RCC 7860 (cell line): ENCODE data around the gene HAPSTR1.
A peak's percentile ranks its signal among the peaks of the same experiment; 100 is the strongest.

Experiments
- DNase-seq: peaks from one replicate; pipeline ENCODE4 v3.0.0-alpha.2; 2015; ENCODE audit warnings: low spot score
- FAIRE-seq: peaks from 2 replicates; lab custom pipeline; 2012; peaks lifted over from hg19 to GRCh38; lab: Jason Lieb, UNC

HAPSTR1 gene

GRCh38 chr16:9095656-9096397, 4.4 kb downstream of the HAPSTR1 start:
- FAIRE-seq: no peak
- DNase-seq: no peak

GRCh38 chr16:9096416-9096952, 5.0 kb downstream of the HAPSTR1 start:
- FAIRE-seq (no peak), DNase-seq (no peak)

GRCh38 chr16:9097266-9098219, 6.1 kb downstream of the HAPSTR1 start:
- FAIRE-seq: no peak

GRCh38 chr16:9098377-9099090, 7.1 kb downstream of the HAPSTR1 start:
- no peak for FAIRE-seq

More at GRCh38 chr16:9097266-9098219, 6.1 kb downstream of the HAPSTR1 start:
- no peak for DNase-seq

GRCh38 chr16:9099131-9099625, 7.7 kb downstream of the HAPSTR1 start:
- FAIRE-seq: no peak

More at GRCh38 chr16:9098377-9099090, 7.1 kb downstream of the HAPSTR1 start:
- no peak for DNase-seq

GRCh38 chr16:9102379-9102778, 10.9 kb downstream of the HAPSTR1 start:
- FAIRE-seq: no peak
- DNase-seq: peak; percentile 22

More at GRCh38 chr16:9099131-9099625, 7.7 kb downstream of the HAPSTR1 start:
- DNase-seq: peak; percentile 25

GRCh38 chr16:9102943-9103342, 11.5 kb downstream of the HAPSTR1 start:
- no peak for FAIRE-seq
- no peak for DNase-seq

GRCh38 chr16:9103546-9103945, 12.1 kb downstream of the HAPSTR1 start:
- FAIRE-seq (no peak), DNase-seq (no peak)

GRCh38 chr16:9105189-9105588, 13.7 kb downstream of the HAPSTR1 start:
- DNase-seq (no peak), FAIRE-seq (no peak)

- DNase-seq: no peak
- FAIRE-seq: no peak
Observed at GRCh38 chr16:9107025-9107970, 15.9 kb downstream of the HAPSTR1 start.

GRCh38 chr16:9109255-9109654, 17.8 kb downstream of the HAPSTR1 start:
- FAIRE-seq: no peak

GRCh38 chr16:9112166-9112843, 20.9 kb downstream of the HAPSTR1 start:
- FAIRE-seq (no peak), DNase-seq (peak; percentile 31)

More at GRCh38 chr16:9109255-9109654, 17.8 kb downstream of the HAPSTR1 start:
- no peak for DNase-seq

GRCh38 chr16:9112844-9113186, 21.4 kb downstream of the HAPSTR1 start:
- FAIRE-seq (no peak), DNase-seq (no peak)

GRCh38 chr16:9113707-9114106, 22.3 kb downstream of the HAPSTR1 start:
- FAIRE-seq (no peak), DNase-seq (no peak)

GRCh38 chr16:9114112-9114511, 22.7 kb downstream of the HAPSTR1 start:
- DNase-seq (no peak), FAIRE-seq (no peak)

GRCh38 chr16:9114842-9115241, 23.4 kb downstream of the HAPSTR1 start:
- no peak for DNase-seq
- FAIRE-seq: no peak

- DNase-seq: peak; percentile 29
- FAIRE-seq: no peak
Observed at GRCh38 chr16:9115277-9115676, 23.8 kb downstream of the HAPSTR1 start.

GRCh38 chr16:9116141-9116540, 24.7 kb downstream of the HAPSTR1 start:
- DNase-seq (no peak), FAIRE-seq (no peak)

GRCh38 chr16:9118170-9118569, 26.7 kb downstream of the HAPSTR1 start:
- FAIRE-seq (no peak), DNase-seq (no peak)
